Type B pancreatic cell (in vitro differentiated cells): ENCODE data around the gene CENPT. TPM values are rescaled to one million over a fixed set of nuclear protein-coding genes. Genes with fewer than 3 reads are reported as not detected.

Source experiments
- DNase-seq: peaks from one replicate; pipeline ENCODE4 v3.0.0; 2021; ENCODE audit warnings: mixed read lengths; ENCODE audit not compliant: unreplicated experiment; ENCODE audit errors: extremely low spot score
- H3K27ac Mint-ChIP-seq: 2 replicates; pipeline ENCODE4 v1.8.0; 2021; ENCODE audit warnings: mild to moderate bottlenecking, mixed read lengths
- H3K27me3 Mint-ChIP-seq: 2 replicates; pipeline ENCODE4 v1.8.0; 2021; ENCODE audit warnings: mixed read lengths
- H3K36me3 Mint-ChIP-seq: 2 replicates; pipeline ENCODE4 v1.8.0; 2021; ENCODE audit warnings: mixed read lengths
- H3K4me1 Mint-ChIP-seq: one replicate; pipeline ENCODE4 v1.8.0; 2021; ENCODE audit warnings: mixed read lengths; ENCODE audit not compliant: unreplicated experiment
- H3K4me3 Mint-ChIP-seq: 2 replicates; pipeline ENCODE4 v1.8.0; 2021; ENCODE audit warnings: mild to moderate bottlenecking, mixed read lengths
- H3K9me3 Mint-ChIP-seq: 2 replicates; pipeline ENCODE4 v1.8.0; 2021; ENCODE audit warnings: mixed read lengths
- total RNA-seq: library from RNA; stranded (reverse); gene quantifications from 2 replicates; pipeline ENCODE4 v1.2.1, GENCODE V29; 2021; ENCODE audit warnings: low replicate concordance
- TF ChIP-seq, protein P1 (sequence below): fragments of 200-600 bp; sonication (generic); conservative IDR thresholded peaks from 2 replicates; pipeline ENCODE4 v1.5.0; 2021; ENCODE audit warnings: antibody characterized with exemption, mild to moderate bottlenecking

CENPT gene
- total RNA-seq, 1 donor from 2014 or later = 74.2 TPM

DNA sequence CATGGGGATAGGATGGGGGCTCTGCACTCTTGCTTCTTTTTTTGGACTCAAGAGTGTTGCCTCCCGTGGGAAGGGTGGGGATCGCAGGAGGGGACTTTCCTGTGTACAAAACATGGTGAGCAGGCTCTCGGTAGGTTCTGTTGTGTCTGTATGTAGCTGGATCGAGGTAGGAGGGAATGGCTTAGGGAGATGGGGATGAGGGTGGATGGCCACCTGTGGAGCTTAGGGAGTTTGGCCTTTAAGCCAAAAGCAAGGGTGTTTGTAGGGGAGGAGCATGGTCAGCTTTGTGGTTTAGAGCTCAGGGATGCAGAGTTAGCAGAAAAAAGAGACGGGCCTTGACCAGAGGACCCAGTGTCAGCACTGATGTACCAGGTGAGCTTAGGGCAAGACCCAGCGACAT lies 14.4 kb upstream of the CENPT start:
- no peaks in the 10 kb centered on the region for H3K27me3 Mint-ChIP-seq
- no peak for DNase-seq
- H3K4me1 Mint-ChIP-seq = peaks cover 27% of the 10 kb centered on the region
- no peaks in the 10 kb centered on the region for H3K9me3 Mint-ChIP-seq
- H3K4me3 Mint-ChIP-seq = no peak overlapping the region
- peak overlapping the region; percentile 59 for H3K27ac Mint-ChIP-seq
- H3K36me3 Mint-ChIP-seq = peaks cover 18% of the 10 kb centered on the region
- TF ChIP-seq, protein P1, sequence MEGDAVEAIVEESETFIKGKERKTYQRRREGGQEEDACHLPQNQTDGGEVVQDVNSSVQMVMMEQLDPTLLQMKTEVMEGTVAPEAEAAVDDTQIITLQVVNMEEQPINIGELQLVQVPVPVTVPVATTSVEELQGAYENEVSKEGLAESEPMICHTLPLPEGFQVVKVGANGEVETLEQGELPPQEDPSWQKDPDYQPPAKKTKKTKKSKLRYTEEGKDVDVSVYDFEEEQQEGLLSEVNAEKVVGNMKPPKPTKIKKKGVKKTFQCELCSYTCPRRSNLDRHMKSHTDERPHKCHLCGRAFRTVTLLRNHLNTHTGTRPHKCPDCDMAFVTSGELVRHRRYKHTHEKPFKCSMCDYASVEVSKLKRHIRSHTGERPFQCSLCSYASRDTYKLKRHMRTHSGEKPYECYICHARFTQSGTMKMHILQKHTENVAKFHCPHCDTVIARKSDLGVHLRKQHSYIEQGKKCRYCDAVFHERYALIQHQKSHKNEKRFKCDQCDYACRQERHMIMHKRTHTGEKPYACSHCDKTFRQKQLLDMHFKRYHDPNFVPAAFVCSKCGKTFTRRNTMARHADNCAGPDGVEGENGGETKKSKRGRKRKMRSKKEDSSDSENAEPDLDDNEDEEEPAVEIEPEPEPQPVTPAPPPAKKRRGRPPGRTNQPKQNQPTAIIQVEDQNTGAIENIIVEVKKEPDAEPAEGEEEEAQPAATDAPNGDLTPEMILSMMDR = no peak

DNA sequence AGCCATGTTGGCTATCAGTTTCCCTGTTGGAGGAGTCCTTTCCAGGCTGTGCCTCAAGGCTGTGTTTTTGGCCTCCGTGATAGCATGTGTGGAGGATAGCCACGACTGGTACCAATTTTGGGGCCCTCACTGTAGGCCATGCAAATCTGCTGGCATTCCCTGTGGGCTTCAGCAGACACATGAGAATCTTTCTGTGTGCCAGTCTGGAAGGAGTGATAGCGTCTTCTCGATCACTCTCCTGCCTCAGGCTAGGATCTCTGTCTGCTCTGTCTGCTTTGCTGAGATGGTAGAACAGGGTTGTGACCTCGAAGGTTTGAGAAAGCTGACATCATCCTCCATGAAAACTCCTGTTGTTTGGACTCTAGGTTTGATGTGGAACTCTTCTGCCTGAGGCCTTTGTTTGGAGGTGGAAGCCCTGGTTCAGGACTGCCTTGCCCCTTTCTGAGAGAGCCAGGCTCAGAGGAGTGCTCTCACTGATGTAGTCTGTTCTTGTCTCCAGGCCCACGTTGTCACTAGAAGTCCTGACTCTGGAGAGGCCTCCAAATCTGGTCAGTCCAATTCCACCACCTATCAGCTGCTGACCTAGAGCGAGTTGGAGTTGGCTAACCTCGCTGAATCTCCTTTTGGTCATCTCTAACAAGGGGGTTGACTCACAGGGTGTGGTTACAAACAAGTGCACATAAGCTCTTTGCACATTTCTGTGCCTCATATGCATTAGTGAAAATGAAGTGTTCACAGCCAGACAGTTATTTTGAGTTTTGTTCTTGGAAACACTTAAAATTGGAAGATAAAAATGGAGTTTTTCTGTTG lies 13.3 kb upstream of the CENPT start:
- H3K27me3 Mint-ChIP-seq = no peaks in the 10 kb centered on the region
- no peak overlapping the region for H3K4me3 Mint-ChIP-seq
- H3K27ac Mint-ChIP-seq = peak overlapping the region; percentile 79
- H3K36me3 Mint-ChIP-seq = peaks cover 18% of the 10 kb centered on the region
- peaks cover 30% of the 10 kb centered on the region for H3K4me1 Mint-ChIP-seq
- no peak for DNase-seq
- H3K9me3 Mint-ChIP-seq = no peaks in the 10 kb centered on the region
- TF ChIP-seq, protein P1 = no peak

DNA sequence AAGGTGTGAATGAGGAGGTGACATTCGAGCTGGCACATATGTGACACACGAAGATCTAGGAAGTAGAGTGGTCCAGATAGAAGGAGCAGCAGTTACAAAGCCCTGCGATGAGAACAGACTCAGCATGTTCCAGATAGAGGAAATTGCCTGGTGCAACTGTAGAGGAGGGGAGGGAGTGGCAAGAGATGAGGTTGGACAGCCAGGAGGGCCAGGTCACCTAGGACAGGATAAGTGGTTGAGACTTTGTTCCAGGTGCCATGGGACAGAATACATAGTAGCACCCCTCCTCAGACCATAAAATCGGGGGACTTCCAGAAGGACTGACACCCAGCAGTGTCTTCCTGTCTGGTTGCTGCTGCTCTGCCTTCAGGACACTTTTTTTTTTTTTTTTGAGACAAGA lies 11.0 kb upstream of the CENPT start:
- TF ChIP-seq, protein P1 = no peak

DNA sequence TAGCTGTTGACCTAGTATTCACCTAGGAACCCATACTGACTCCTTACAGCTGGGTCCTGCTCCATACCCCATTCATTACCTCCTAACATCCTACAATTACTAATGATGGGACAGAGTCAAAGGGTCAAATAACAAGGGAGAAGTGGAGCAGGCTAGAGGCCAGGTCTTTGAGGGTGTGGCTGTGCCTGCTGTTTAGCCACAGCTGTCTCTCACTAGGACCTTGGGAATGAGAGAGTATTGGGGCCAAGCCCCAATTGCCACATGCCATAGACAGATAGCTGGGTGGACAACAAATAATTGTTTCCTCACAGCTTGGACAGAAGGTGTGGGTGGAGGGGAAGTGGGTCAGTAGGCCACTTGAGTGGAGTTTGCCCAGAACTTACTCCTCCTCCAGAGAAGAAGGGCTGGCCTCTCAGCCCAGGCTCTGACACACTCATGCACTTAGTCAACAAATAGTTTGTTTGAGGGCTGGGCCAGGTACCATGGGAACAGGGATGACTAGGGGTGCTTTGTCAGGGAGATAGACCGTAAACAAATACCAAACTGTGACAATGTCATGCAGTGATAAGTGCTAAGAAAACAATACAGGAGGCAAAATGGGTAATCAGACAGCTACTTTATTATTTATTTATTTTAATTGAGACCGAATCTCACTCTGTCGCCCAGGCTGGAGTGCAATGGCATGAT lies 10.2 kb upstream of the CENPT start:
- TF ChIP-seq, protein P1 = no peak
- Mint-ChIP-seq H3K27me3 (no peaks in the 10 kb centered on the region), H3K36me3 (peaks cover 12% of the 10 kb centered on the region), H3K4me1 (peaks cover 32% of the 10 kb centered on the region), H3K9me3 (no peaks in the 10 kb centered on the region), H3K4me3 (peak overlapping the region; percentile 35), H3K27ac (peak overlapping the region; percentile 89)
- no peak for DNase-seq

More for the DNA sequence above, 11.0 kb upstream of the CENPT start:
- Mint-ChIP-seq H3K9me3 (no peaks in the 10 kb centered on the region), H3K4me1 (peaks cover 36% of the 10 kb centered on the region), H3K27me3 (no peaks in the 10 kb centered on the region), H3K27ac (peak overlapping the region; percentile 89), H3K36me3 (peaks cover 12% of the 10 kb centered on the region), H3K4me3 (no peak overlapping the region)
- no peak for DNase-seq

DNA sequence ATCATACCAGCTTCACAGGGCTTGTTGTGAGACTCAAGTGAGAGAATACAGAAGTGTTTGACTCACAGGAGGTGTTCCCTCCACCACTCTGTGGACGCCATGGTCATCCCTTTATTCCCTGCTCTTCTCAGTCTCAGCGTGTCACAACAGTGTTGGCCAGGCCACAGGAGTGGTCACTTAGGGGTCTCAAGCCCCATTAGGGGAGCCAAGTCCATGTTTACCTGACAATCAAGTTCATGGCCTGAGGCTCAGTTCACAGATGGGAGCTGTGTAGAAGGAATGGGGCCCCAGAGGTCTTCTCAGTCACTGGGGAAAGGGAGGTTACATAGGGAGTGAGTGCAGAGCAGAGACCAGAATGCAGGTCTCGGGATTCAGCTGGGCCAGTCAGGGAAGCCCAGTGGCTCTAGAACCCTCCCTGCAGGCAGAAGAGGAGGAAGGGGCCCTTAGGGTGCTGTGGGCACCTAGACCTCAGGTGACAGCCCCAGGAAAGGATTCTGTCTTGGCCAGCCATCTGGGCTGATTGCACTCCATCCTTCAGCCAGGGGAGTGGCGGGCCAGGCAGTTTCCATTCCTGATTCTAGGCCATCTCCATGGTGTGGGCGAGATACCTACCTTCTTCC lies 9.5 kb upstream of the CENPT start:
- TF ChIP-seq, protein P1 = no peak
- H3K27me3 Mint-ChIP-seq = no peaks in the 10 kb centered on the region
- peak overlapping the region; percentile 35 for H3K4me3 Mint-ChIP-seq
- no peaks in the 10 kb centered on the region for H3K9me3 Mint-ChIP-seq
- peaks cover 32% of the 10 kb centered on the region for H3K4me1 Mint-ChIP-seq
- H3K36me3 Mint-ChIP-seq = peaks cover 12% of the 10 kb centered on the region
- H3K27ac Mint-ChIP-seq = peak overlapping the region; percentile 89
- no peak for DNase-seq
